HEK293T (cell line): ENCODE results near the gene PARG.

ENCODE experiments used
- CTCF ChIA-PET: fragments of 350-600 bp; formaldehyde crosslinking; extraction: SDS; loops from one replicate; lab custom pipeline; 2021; ENCODE audit warnings: antibody characterized with exemption, inconsistent platforms; lab: Yijun Ruan, JAX
- POLR2A ChIA-PET: fragments of 350-600 bp; formaldehyde crosslinking; extraction: SDS; loops from one replicate; lab custom pipeline; 2020; ENCODE audit warnings: antibody characterized with exemption, inconsistent platforms; lab: Yijun Ruan, JAX
- DNase-seq: peaks from one replicate; pipeline ENCODE4 v3.0.0; 2012; ENCODE audit warnings: mixed read lengths; ENCODE audit errors: extremely low spot score
- ARNT ChIP-seq: fragments of 450-650 bp; IDR thresholded peaks from 2 replicates; pipeline ENCODE4 v1.6.1; 2017; ENCODE audit warnings: mild to moderate bottlenecking
- BHLHE40 ChIP-seq: fragments of 450-650 bp; IDR thresholded peaks from 2 replicates; pipeline ENCODE4 v1.6.1; 2016; ENCODE audit warnings: mild to moderate bottlenecking, moderate library complexity, borderline replicate concordance
- CTBP1 ChIP-seq: fragments of 450-650 bp; IDR thresholded peaks from 2 replicates; pipeline ENCODE4 v1.6.1; 2016; ENCODE audit warnings: borderline replicate concordance
- ELF4 ChIP-seq: fragments of 450-650 bp; IDR thresholded peaks from 2 replicates; pipeline ENCODE4 v1.6.1; 2017; ENCODE audit warnings: antibody characterized with exemption
- FOXA1 ChIP-seq: fragments of 450-650 bp; IDR thresholded peaks from 2 replicates; pipeline ENCODE4 v1.6.1; 2016; ENCODE audit warnings: mild to moderate bottlenecking
- FOXK2 ChIP-seq: fragments of 450-650 bp; IDR thresholded peaks from 2 replicates; pipeline ENCODE4 v1.6.1; 2016; ENCODE audit warnings: mild to moderate bottlenecking
- FOXM1 ChIP-seq: fragments of 450-650 bp; IDR thresholded peaks from 2 replicates; pipeline ENCODE4 v1.6.1; 2017; ENCODE audit warnings: mild to moderate bottlenecking, borderline replicate concordance
- HDGF ChIP-seq: fragments of 450-650 bp; IDR thresholded peaks from 2 replicates; pipeline ENCODE4 v1.6.1; 2017; ENCODE audit warnings: antibody characterized with exemption, borderline replicate concordance
- L3MBTL2 ChIP-seq: fragments of 450-650 bp; conservative IDR thresholded peaks from 2 replicates; pipeline ENCODE4 v1.6.1; 2016; ENCODE audit warnings: mild to moderate bottlenecking
- LEF1 ChIP-seq: fragments of 450-650 bp; IDR thresholded peaks from 2 replicates; pipeline ENCODE4 v1.6.1; 2017; ENCODE audit warnings: mild to moderate bottlenecking, borderline replicate concordance
- NFRKB ChIP-seq: fragments of 450-650 bp; IDR thresholded peaks from 2 replicates; pipeline ENCODE4 v1.6.1; 2016; ENCODE audit warnings: mild to moderate bottlenecking, moderate library complexity
- SP1 ChIP-seq: fragments of 450-650 bp; IDR thresholded peaks from 2 replicates; pipeline ENCODE4 v1.6.1; 2017
- SUZ12 ChIP-seq: fragments of 450-650 bp; IDR thresholded peaks from 2 replicates; pipeline ENCODE4 v1.6.1; 2016; ENCODE audit warnings: mild to moderate bottlenecking
- TARDBP ChIP-seq: fragments of 450-650 bp; IDR thresholded peaks from 2 replicates; pipeline ENCODE4 v1.6.1; 2016
- ZNF384 ChIP-seq: fragments of 450-650 bp; IDR thresholded peaks from 2 replicates; pipeline ENCODE4 v1.6.1; 2016
- TF ChIP-seq, protein P1 (sequence below): fragments of 450-650 bp; IDR thresholded peaks from 2 replicates; pipeline ENCODE4 v1.6.1; 2016

The PARG gene

GRCh38 chr10:49833168-49833567, 108.7 kb downstream of the PARG start:
- ChIA-PET CTCF (no interaction called here), POLR2A (no interaction called here)
- TF ChIP-seq, protein P1, sequence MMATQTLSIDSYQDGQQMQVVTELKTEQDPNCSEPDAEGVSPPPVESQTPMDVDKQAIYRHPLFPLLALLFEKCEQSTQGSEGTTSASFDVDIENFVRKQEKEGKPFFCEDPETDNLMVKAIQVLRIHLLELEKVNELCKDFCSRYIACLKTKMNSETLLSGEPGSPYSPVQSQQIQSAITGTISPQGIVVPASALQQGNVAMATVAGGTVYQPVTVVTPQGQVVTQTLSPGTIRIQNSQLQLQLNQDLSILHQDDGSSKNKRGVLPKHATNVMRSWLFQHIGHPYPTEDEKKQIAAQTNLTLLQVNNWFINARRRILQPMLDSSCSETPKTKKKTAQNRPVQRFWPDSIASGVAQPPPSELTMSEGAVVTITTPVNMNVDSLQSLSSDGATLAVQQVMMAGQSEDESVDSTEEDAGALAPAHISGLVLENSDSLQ, result no peak
- TF ChIP-seq FOXK2 (no peak), SUZ12 (no peak)
- DNase-seq, result no peak

DNA sequence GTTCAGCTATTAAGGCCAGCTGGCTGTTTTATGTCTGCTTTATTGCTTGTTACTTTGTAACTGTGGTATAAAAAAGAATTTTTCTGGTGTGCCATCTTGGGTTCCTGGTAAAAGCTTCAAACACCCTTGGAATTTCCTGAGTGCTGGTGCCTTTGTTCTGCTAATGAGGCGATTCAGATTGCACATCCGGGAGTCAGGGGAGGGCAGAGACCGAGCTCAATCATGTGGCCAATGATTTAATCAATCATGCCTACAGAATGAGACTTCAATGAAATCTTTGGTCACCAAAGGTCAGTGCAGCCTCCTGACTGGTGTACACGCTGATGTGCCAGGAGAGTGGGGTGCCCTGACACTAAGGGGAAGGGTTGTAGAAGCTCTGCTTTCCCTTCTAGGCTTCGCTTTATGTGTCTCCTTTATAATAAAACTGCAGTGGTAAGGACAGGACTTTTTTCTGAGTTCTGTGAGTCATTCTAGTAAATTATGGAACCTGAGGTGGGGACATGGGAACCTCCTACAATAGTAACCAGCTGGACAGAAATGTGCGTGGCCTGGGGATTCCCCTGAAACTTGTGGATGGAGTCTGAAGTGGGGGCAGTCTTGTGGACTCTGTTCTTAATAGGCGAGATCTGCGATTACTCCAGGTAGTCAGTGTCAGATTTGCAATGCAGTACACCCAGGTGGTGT, 110.3 kb downstream of the PARG start:
- POLR2A ChIA-PET, result no interaction called here
- CTCF ChIA-PET, result no interaction called here

GRCh38 chr10:49830846-49831245, 111.0 kb downstream of the PARG start:
- TF ChIP-seq BHLHE40, result no peak
- TF ChIP-seq TARDBP, result no peak
- TF ChIP-seq LEF1, result no peak
- TF ChIP-seq ARNT, result no peak
- TF ChIP-seq ELF4, result no peak
- TF ChIP-seq FOXK2, result no peak
- no peak for TF ChIP-seq FOXA1
- TF ChIP-seq HDGF, result no peak
- TF ChIP-seq, protein P1, result no peak
- TF ChIP-seq L3MBTL2, result no peak
- TF ChIP-seq ZNF384, result no peak
- TF ChIP-seq NFRKB, result no peak
- no peak for TF ChIP-seq SP1
- TF ChIP-seq FOXM1, result no peak
- no peak for TF ChIP-seq CTBP1
- POLR2A ChIA-PET, result no interaction called here
- no peak for DNase-seq
- CTCF ChIA-PET, result no interaction called here

More for the DNA sequence above, 110.3 kb downstream of the PARG start:
- TF ChIP-seq FOXM1, result no peak
- TF ChIP-seq FOXK2, result no peak
- TF ChIP-seq SUZ12, result no peak
- TF ChIP-seq FOXA1, result no peak
- no peak for TF ChIP-seq ELF4
- TF ChIP-seq NFRKB, result no peak
- TF ChIP-seq LEF1, result no peak
- TF ChIP-seq L3MBTL2, result no peak
- TF ChIP-seq ARNT, result no peak
- TF ChIP-seq BHLHE40, result no peak
- DNase-seq, result no peak

- no peak for TF ChIP-seq BHLHE40
- no peak for TF ChIP-seq FOXK2
- TF ChIP-seq FOXM1, result no peak
- TF ChIP-seq ARNT, result no peak
- TF ChIP-seq SP1, result no peak
- TF ChIP-seq NFRKB, result no peak
- TF ChIP-seq TARDBP, result no peak
- TF ChIP-seq ELF4, result no peak
- ChIA-PET CTCF (no interaction called here), POLR2A (no interaction called here)
- no peak for DNase-seq
These were observed 111.8 kb downstream of the PARG start for GRCh38 chr10:49830016-49830415.

GRCh38 chr10:49827297-49827696, 114.5 kb downstream of the PARG start:
- CTCF ChIA-PET, result no interaction called here

DNA sequence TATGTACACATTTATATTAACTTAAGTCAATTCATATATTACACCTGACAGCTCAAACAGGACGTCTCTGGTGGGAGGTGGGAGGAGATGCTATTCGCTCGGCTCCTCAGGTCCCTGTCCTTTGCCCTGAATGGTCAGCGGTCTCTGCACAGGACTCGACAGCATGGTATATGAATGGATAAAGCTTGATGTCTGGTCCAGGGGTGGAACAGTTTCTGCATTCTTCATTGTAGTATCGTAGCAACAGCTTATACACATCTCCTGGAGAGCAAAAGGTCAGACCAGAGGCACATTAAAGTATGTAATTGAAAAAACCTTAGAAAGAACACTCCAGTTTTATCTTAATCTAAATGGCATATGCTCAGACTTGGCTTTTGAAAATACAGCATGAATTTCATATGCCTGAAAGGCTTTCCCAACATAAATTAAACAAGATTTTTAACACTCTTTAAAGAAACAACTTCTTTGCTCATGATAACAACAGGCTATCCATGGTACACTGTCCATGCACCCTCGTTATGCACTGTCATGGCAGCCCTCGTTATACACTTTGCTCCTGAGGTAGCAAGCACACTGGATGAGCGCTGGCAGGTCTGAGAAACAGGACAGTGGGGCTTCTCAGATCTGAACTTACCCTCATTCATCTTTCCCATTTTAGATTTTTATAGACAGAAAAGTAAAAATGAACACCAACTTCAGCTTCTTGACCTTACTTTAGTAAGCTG, 122.4 kb downstream of the PARG start:
- TF ChIP-seq FOXM1 (no peak), ARNT (no peak)
- no peak for DNase-seq
- POLR2A ChIA-PET, result no interaction called here
- CTCF ChIA-PET, result no interaction called here

More at GRCh38 chr10:49827297-49827696, 114.5 kb downstream of the PARG start:
- TF ChIP-seq SP1, result no peak
- no peak for TF ChIP-seq ELF4
- no peak for TF ChIP-seq HDGF
- no peak for TF ChIP-seq FOXM1
- no peak for TF ChIP-seq LEF1
- no peak for TF ChIP-seq NFRKB
- no peak for TF ChIP-seq L3MBTL2
- TF ChIP-seq, protein P1, result no peak
- no peak for TF ChIP-seq FOXA1
- TF ChIP-seq CTBP1, result no peak
- no peak for TF ChIP-seq SUZ12
- no peak for TF ChIP-seq ZNF384
- TF ChIP-seq ARNT, result no peak
- TF ChIP-seq BHLHE40, result no peak
- TF ChIP-seq FOXK2, result no peak
- no peak for TF ChIP-seq TARDBP
- DNase-seq, result no peak
- POLR2A ChIA-PET, result no interaction called here

DNA sequence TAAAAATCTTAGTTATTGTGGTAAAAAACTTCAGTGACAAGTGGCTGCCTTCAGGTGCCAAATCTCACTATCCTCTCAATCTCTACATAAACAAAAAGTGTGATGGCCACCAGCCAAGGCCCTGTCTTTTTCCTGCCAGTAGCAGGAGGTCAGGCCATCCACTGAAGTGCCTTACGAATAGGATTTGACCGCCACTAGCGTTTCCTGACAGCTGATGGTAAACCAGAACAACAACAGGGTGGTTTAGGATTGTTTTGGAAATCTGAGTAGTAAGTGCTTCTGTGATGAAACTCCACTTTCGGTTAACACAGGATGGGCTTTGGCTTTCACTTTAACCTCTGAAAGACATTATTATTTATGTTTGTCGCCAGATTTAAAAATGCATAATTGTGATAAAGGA, 124.0 kb downstream of the PARG start:
- no peak for DNase-seq
- TF ChIP-seq FOXK2 (no peak), SP1 (no peak), ZNF384 (no peak), BHLHE40 (no peak), L3MBTL2 (no peak), ARNT (no peak), HDGF (no peak), FOXA1 (no peak), TARDBP (no peak), LEF1 (no peak), ELF4 (no peak), FOXM1 (no peak), SUZ12 (no peak), NFRKB (no peak), CTBP1 (no peak)
- TF ChIP-seq, protein P1, result no peak
- ChIA-PET CTCF (no interaction called here), POLR2A (no interaction called here)
